GM12872 (cell line): ENCODE results near the gene DIPK1C.

Experiments
- CTCF ChIP-seq: IDR thresholded peaks from 3 replicates; pipeline ENCODE4 v1.5.1; 2011; ENCODE audit warnings: low read depth, mild to moderate bottlenecking, low read length, moderate library complexity; ENCODE audit not compliant: insufficient read depth

The DIPK1C gene

GRCh38 chr18:74451148-74451547 lies 6.0 kb downstream of the DIPK1C start:
- no peak for TF ChIP-seq CTCF

GRCh38 chr18:74450626-74451025 lies 6.5 kb downstream of the DIPK1C start:
- no peak for TF ChIP-seq CTCF

- TF ChIP-seq CTCF, result no peak
Measured at GRCh38 chr18:74447404-74448152, 9.5 kb downstream of the DIPK1C start.

GRCh38 chr18:74446631-74447403 lies 10.3 kb downstream of the DIPK1C start:
- no peak for TF ChIP-seq CTCF

GRCh38 chr18:74446178-74446577 lies 10.9 kb downstream of the DIPK1C start:
- no peak for TF ChIP-seq CTCF

- no peak for TF ChIP-seq CTCF
Measured at GRCh38 chr18:74445585-74445984, 11.5 kb downstream of the DIPK1C start.

GRCh38 chr18:74444104-74444503 lies 13.0 kb downstream of the DIPK1C start:
- TF ChIP-seq CTCF, result no peak
